GM12878 (cell line): ENCODE measurements around the gene GPI. TPM values are rescaled to one million over a fixed set of nuclear protein-coding genes. Genes with fewer than 3 reads are reported as not detected.

ENCODE experiments used
- ATAC-seq: fragments of 200-7000 bp; cut with Tn5 transposase; 3 replicates; pipeline ENCODE4 v1.9.1; 2020; ENCODE audit warnings: mild to moderate bottlenecking, moderate library complexity
- BruUV-seq: library from RNA; stranded (reverse); fragments of 400-500 nt; replicated peaks from 2 replicates; lab custom pipeline; 2021; lab: Mats Ljungman, UMichigan
- CTCF ChIA-PET: fragments of 300-600 bp; sonication (Branson Sonifier 250); formaldehyde crosslinking; extraction: SDS; loops from one replicate; lab custom pipeline; 2021; ENCODE audit warnings: inconsistent platforms; lab: Yijun Ruan, JAX
- POLR2A ChIA-PET: fragments of 350-600 bp; formaldehyde crosslinking; extraction: SDS; loops from one replicate; lab custom pipeline; 2021; ENCODE audit warnings: inconsistent platforms; lab: Charles Lee
- RAD21 ChIA-PET: fragments of 300-600 bp; sonication (Branson Sonifier 250); formaldehyde crosslinking; loops from one replicate; lab custom pipeline; 2023; ENCODE audit warnings: antibody characterized with exemption; ENCODE audit not compliant: unreplicated experiment; lab: Charles Lee
- SMC1A ChIA-PET: fragments of 300-600 bp; sonication (Branson Sonifier 250); formaldehyde crosslinking; loops from one replicate; lab custom pipeline; 2023; ENCODE audit not compliant: unreplicated experiment, uncharacterized antibody; lab: Charles Lee
- DNase-seq: peaks from one replicate; pipeline ENCODE4 v3.0.0-alpha.2; 2011; ENCODE audit warnings: low read depth, low spot score
- FAIRE-seq: peaks from 3 replicates; lab custom pipeline; 2011; peaks lifted over from hg19 to GRCh38; lab: Jason Lieb, UNC
- H2AFZ ChIP-seq: 2 replicates; pipeline ENCODE4 v1.6.0; 2011; ENCODE audit warnings: low read depth, low read length, control low read depth; ENCODE audit not compliant: control insufficient read depth
- H3K27ac ChIP-seq: 2 replicates; pipeline ENCODE4 v1.5.1; 2011; ENCODE audit warnings: control low read depth; ENCODE audit not compliant: control insufficient read depth, insufficient read depth
- H3K27me3 ChIP-seq, 2 experiments: replicated peaks in 1 of 2; 2 replicates each; pipeline versions ENCODE4 v1.6.0 to v1.6.1; 2011; ENCODE audit warnings: low read length in 1 of 2; ENCODE audit not compliant: control insufficient read depth in 2 of 2, insufficient read depth in 2 of 2
- H3K36me3 ChIP-seq, 2 experiments: 2 replicates each; pipeline ENCODE4 v1.5.1; 2011; ENCODE audit warnings: low read length in 1 of 2; ENCODE audit not compliant: control insufficient read depth in 2 of 2, insufficient read depth in 2 of 2
- H3K4me1 ChIP-seq: 2 replicates; pipeline ENCODE4 v1.6.1; 2011; ENCODE audit warnings: mild to moderate bottlenecking, low read length, moderate library complexity, mixed read lengths; ENCODE audit not compliant: control insufficient read depth, insufficient read depth
- H3K4me2 ChIP-seq: 2 replicates; pipeline ENCODE4 v1.6.0; 2011; ENCODE audit warnings: control low read depth; ENCODE audit not compliant: control insufficient read depth, insufficient read depth
- H3K4me3 ChIP-seq: fragments of 200-600 bp; sonication (generic); 2 replicates; pipeline ENCODE4 v1.5.1; 2016
- H3K79me2 ChIP-seq: 2 replicates; pipeline ENCODE4 v1.6.0; 2011; ENCODE audit warnings: low read length; ENCODE audit not compliant: control insufficient read depth, insufficient read depth
- H3K9ac ChIP-seq: 2 replicates; pipeline ENCODE4 v1.8.0; 2011; ENCODE audit warnings: low read length, control low read depth, mixed read lengths; ENCODE audit not compliant: control insufficient read depth, insufficient read depth
- H3K9me3 ChIP-seq: replicated peaks from 3 replicates; pipeline ENCODE4 v1.5.1; 2011; ENCODE audit warnings: mild to moderate bottlenecking, low read length; ENCODE audit not compliant: control insufficient read depth, insufficient read depth
- H4K20me1 ChIP-seq: 2 replicates; pipeline ENCODE4 v1.6.0; 2011; ENCODE audit not compliant: control insufficient read depth, insufficient read depth
- NFYB ChIP-seq: IDR thresholded peaks from 2 replicates; pipeline ENCODE4 v1.6.1; 2011; ENCODE audit warnings: low read depth, mild to moderate bottlenecking, low read length, improper control_type of control experiment, moderate library complexity; ENCODE audit not compliant: insufficient read depth
- NRF1 ChIP-seq: conservative IDR thresholded peaks from 2 replicates; pipeline ENCODE4 v1.6.1; 2011; ENCODE audit warnings: mild to moderate bottlenecking, low read depth, low read length, improper control_type of control experiment
- ZNF274 ChIP-seq: IDR thresholded peaks from one replicate; pipeline ENCODE4 v1.8.0; 2011; ENCODE audit not compliant: insufficient read length, insufficient read depth
- WGBS: methylation state at CpG from one replicate; pipeline ENCODE4 v1.1.6; 2016; ENCODE audit warnings: low lambda C conversion rate; ENCODE audit not compliant: insufficient replicate concordance, insufficient coverage; ENCODE audit errors: missing lambda C conversion rate; 5-methylcytosine and 5-hydroxymethylcytosine counted together
- in situ Hi-C: fragments of 300-500 bp; cut with MboI; formaldehyde crosslinking; loops from 9 replicates; pipeline ENCODE4 v1.14.3; 2018; ENCODE audit warnings: mixed read lengths
- intact Hi-C: fragments of 100-400 bp; cut with micrococcal nuclease; formaldehyde crosslinking; loops from one replicate; pipeline ENCODE4 v1.14.2; 2022; ENCODE audit not compliant: unreplicated experiment
- polyA plus RNA-seq, 11 experiments: library from polyadenylated mRNA; depleted of rRNA in 4 of 11; unstranded in 6 of 11; stranded (reverse) in 5 of 11; fragments of >200 nt; fragmentation: Nextera tagmentation in 4 of 11; fragmentation: Illumina TruSeq in 1 of 11; extraction: Ambion mirVana in 4 of 11; extraction: Trizol in 1 of 11; gene quantifications; 1 replicate in 1 of 11; 2 replicates in 10 of 11; pipeline versions ENCODE4 v1.2.1 to v1.2.3, GENCODE V29; 2011 to 2016; ENCODE audit warnings: inconsistent platforms in 2 of 11, missing spikeins in 2 of 11, low read depth in 1 of 11
- total RNA-seq, 4 experiments: library from RNA; depleted of rRNA in 3 of 4; stranded (reverse); fragments of >200 nt in 3 of 4; fragmentation: Illumina TruSeq in 1 of 4; extraction: Trizol in 1 of 4; gene quantifications; 2 replicates each; pipeline versions ENCODE4 v1.2.1 to v1.2.3, GENCODE V29; 2013 to 2021
- TF ChIP-seq, protein P1 (sequence below): fragments of 450-650 bp; IDR thresholded peaks from 2 replicates; pipeline ENCODE4 v1.6.1; 2016; ENCODE audit warnings: mild to moderate bottlenecking, moderate library complexity, borderline replicate concordance
- TF ChIP-seq, protein P2 (sequence below): IDR thresholded peaks from 2 replicates; pipeline ENCODE4 v1.6.1; 2012; ENCODE audit warnings: low read depth, low read length, improper control_type of control experiment

Gene GPI
- total and polyA plus RNA-seq, 10 of the 15 experiments (the other 5 are each of a cell fraction or from before 2014, with no cell fraction given): 124 to 400 (median 190) TPM

DNA sequence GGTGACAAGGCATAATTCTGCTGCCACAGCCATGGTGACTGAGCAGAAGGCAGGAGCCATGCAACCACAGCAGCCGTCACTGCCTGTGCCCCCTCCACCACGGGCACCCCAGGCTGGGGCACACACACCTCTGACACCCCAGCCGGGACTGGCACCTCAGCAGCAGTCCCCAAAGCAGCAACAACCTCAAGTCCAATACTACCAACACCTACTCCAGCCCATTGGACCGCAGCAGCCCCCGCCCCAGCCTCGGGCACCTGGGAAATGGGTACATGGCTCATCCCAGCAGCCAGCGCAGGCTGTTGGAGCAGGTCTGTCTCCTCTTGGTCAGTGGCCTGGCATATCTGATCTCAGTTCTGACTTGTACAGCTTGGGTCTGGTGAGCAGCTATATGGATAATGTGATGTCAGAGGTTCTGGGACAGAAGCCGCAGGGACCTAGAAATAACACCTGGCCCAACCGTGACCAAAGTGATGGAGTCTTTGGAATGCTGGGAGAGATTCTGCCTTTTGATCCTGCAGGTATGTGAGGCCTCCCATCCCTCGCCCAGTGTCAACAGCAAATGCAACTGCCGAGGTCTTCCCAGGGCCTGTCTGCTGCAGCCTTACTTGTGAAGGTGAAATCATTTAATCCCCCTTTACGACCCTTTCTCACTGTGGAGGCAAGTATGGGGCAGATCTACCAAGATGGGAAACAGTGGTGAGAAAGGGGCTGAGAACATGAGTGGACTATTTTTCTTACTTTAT lies 22.9 kb upstream of the GPI start:
- H3K36me3 ChIP-seq: peaks cover 10 to 14% of the 10 kb centered on the region in 2 experiments
- CTCF ChIA-PET: no interaction called here
- BruUV-seq: no TSS peak

DNA sequence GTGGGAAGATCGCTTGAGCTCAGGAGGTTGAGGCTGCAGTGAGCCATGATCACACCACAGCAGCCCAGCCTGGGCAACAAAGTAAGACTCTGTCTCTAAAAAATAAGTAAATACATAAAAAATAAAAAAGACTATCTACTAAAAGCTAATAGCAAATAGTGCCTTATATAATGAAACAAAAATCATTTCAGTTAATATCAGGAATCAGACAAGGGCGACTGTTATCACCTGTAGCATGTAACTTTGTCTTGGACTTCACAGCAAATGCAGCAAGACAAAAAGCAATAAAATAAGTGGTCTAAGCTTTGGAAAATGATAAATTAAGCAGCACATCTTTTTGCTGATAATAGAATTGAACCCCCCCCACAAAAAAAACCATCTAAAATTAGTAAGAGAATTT lies 21.2 kb upstream of the GPI start:
- Histone ChIP-seq H3K9ac (no peak overlapping the region), H3K27ac (no peak overlapping the region), H3K79me2 (no peaks in the 10 kb centered on the region), H3K4me3 (no peak overlapping the region), H2AFZ (no peak overlapping the region), H3K36me3 (peaks cover 10 to 14% of the 10 kb centered on the region in 2 experiments; a peak in 3 of 4 replicates), H3K4me1 (no peaks in the 10 kb centered on the region), H4K20me1 (no peaks in the 10 kb centered on the region), H3K4me2 (no peak overlapping the region), H3K9me3 (no peaks in the 10 kb centered on the region)
- POLR2A ChIA-PET: no interaction called here
- DNase-seq (no peak), ATAC-seq (no peak), FAIRE-seq (no peak)
- SMC1A ChIA-PET: interaction anchor here (0.7 to 1.4 kb wide), 3 partner anchors 18 to 1753 kb away, joined by 3 read pairs; partner anchors contain the start of gene GPI
- RAD21 ChIA-PET: no interaction called here
- in situ Hi-C loops: no loop called here
- CTCF ChIA-PET: interaction anchor here (0.8 kb wide), 1 partner anchor 68 kb away, joined by 3 read pairs; no protein-coding TSS in a partner anchor
- no TSS peak for BruUV-seq
- intact Hi-C loops: no loop called here
- WGBS: 98% methylated on average over 2 of the region's 2 CpGs
- TF ChIP-seq, protein P1, sequence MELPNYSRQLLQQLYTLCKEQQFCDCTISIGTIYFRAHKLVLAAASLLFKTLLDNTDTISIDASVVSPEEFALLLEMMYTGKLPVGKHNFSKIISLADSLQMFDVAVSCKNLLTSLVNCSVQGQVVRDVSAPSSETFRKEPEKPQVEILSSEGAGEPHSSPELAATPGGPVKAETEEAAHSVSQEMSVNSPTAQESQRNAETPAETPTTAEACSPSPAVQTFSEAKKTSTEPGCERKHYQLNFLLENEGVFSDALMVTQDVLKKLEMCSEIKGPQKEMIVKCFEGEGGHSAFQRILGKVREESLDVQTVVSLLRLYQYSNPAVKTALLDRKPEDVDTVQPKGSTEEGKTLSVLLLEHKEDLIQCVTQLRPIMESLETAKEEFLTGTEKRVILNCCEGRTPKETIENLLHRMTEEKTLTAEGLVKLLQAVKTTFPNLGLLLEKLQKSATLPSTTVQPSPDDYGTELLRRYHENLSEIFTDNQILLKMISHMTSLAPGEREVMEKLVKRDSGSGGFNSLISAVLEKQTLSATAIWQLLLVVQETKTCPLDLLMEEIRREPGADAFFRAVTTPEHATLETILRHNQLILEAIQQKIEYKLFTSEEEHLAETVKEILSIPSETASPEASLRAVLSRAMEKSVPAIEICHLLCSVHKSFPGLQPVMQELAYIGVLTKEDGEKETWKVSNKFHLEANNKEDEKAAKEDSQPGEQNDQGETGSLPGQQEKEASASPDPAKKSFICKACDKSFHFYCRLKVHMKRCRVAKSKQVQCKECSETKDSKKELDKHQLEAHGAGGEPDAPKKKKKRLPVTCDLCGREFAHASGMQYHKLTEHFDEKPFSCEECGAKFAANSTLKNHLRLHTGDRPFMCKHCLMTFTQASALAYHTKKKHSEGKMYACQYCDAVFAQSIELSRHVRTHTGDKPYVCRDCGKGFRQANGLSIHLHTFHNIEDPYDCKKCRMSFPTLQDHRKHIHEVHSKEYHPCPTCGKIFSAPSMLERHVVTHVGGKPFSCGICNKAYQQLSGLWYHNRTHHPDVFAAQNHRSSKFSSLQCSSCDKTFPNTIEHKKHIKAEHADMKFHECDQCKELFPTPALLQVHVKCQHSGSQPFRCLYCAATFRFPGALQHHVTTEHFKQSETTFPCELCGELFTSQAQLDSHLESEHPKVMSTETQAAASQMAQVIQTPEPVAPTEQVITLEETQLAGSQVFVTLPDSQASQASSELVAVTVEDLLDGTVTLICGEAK: no peak
- TF ChIP-seq NRF1 (no peak), ZNF274 (no peak)
- TF ChIP-seq, protein P2, sequence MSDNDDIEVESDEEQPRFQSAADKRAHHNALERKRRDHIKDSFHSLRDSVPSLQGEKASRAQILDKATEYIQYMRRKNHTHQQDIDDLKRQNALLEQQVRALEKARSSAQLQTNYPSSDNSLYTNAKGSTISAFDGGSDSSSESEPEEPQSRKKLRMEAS: no peak
- TF ChIP-seq, all 136 proteins: peak for 0
- H3K27me3 ChIP-seq: no peaks in the 10 kb centered on the region

More for the DNA sequence above, 22.9 kb upstream of the GPI start:
- no peak overlapping the region for H3K4me3 ChIP-seq
- TF ChIP-seq NFYB: no peak
- TF ChIP-seq, all 136 proteins: peak for 0
- H3K27me3 ChIP-seq: no peaks in the 10 kb centered on the region
- no peak overlapping the region for H3K4me2 ChIP-seq
- intact Hi-C loops (no loop called here), in situ Hi-C loops (no loop called here)
- no peak for FAIRE-seq
- ATAC-seq: no peak
- no peak overlapping the region for H3K27ac ChIP-seq
- no peaks in the 10 kb centered on the region for H4K20me1 ChIP-seq
- no peaks in the 10 kb centered on the region for H3K4me1 ChIP-seq
- no peaks in the 10 kb centered on the region for H3K79me2 ChIP-seq
- ChIA-PET SMC1A (interaction anchor here (0.8 to 1.2 kb wide), 2 partner anchors 8 to 20 kb away, joined by 3 read pairs; no protein-coding TSS in a partner anchor), POLR2A (no interaction called here), RAD21 (no interaction called here)
- H2AFZ ChIP-seq: no peak overlapping the region
- no peaks in the 10 kb centered on the region for H3K9me3 ChIP-seq
- WGBS: 88% methylated on average over 12 of the region's 12 CpGs
- DNase-seq: no peak
- no peak overlapping the region for H3K9ac ChIP-seq
